Hepatocyte (in vitro differentiated cells): Measurements from ENCODE around the gene MME. TPM values are rescaled to one million over a fixed set of nuclear protein-coding genes. Genes with fewer than 3 reads are reported as not detected.

Experiments used
- DNase-seq: peaks from one replicate; pipeline ENCODE4 v3.0.0-alpha.2; 2016; ENCODE audit warnings: low spot score
- H2AFZ ChIP-seq: fragments of 200-600 bp; sonication (generic); 2 replicates; pipeline ENCODE4 v1.6.0; 2016; ENCODE audit warnings: antibody characterized with exemption, mild to moderate bottlenecking
- H3K27ac ChIP-seq: fragments of 200-600 bp; sonication (generic); 2 replicates; pipeline ENCODE4 v1.5.1; 2016; ENCODE audit warnings: mild to moderate bottlenecking
- H3K27me3 ChIP-seq: fragments of 200-600 bp; sonication (generic); 2 replicates; pipeline ENCODE4 v1.6.1; 2016
- H3K36me3 ChIP-seq: fragments of 200-600 bp; sonication (generic); replicated peaks from 2 replicates; pipeline ENCODE4 v1.5.1; 2016; ENCODE audit warnings: low read depth; ENCODE audit not compliant: insufficient read depth
- H3K4me1 ChIP-seq: fragments of 200-600 bp; sonication (generic); 2 replicates; pipeline ENCODE4 v1.5.1; 2016; ENCODE audit warnings: mild to moderate bottlenecking, moderate library complexity; ENCODE audit not compliant: insufficient read depth
- H3K4me2 ChIP-seq: fragments of 200-600 bp; sonication (generic); 2 replicates; pipeline ENCODE4 v1.6.0; 2016
- H3K4me3 ChIP-seq: fragments of 200-600 bp; sonication (generic); 2 replicates; pipeline ENCODE4 v1.5.1; 2016; ENCODE audit warnings: mild to moderate bottlenecking
- H3K79me2 ChIP-seq: fragments of 200-600 bp; sonication (generic); 2 replicates; pipeline ENCODE4 v1.6.0; 2017; ENCODE audit warnings: mild to moderate bottlenecking
- H3K9me2 ChIP-seq: fragments of 200-600 bp; sonication (generic); replicated peaks from 2 replicates; pipeline ENCODE4 v1.6.0; 2017; ENCODE audit warnings: mild to moderate bottlenecking; ENCODE audit not compliant: insufficient read depth
- H3K9me3 ChIP-seq: fragments of 200-600 bp; sonication (generic); 2 replicates; pipeline ENCODE4 v1.5.1; 2016; ENCODE audit warnings: low read depth, mild to moderate bottlenecking
- H4K20me1 ChIP-seq: fragments of 200-600 bp; sonication (generic); 2 replicates; pipeline ENCODE4 v1.6.0; 2016; ENCODE audit warnings: mild to moderate bottlenecking; ENCODE audit not compliant: insufficient read depth, poor library complexity, severe bottlenecking
- CTCF ChIP-seq: fragments of 200-600 bp; sonication (generic); IDR thresholded peaks from 2 replicates; pipeline ENCODE4 v1.5.1; 2016; ENCODE audit warnings: antibody characterized with exemption, mild to moderate bottlenecking; ENCODE audit not compliant: poor library complexity
- EZH2 ChIP-seq: fragments of 200-600 bp; sonication (generic); IDR thresholded peaks from 2 replicates; pipeline ENCODE4 v1.6.1; 2016; ENCODE audit warnings: antibody characterized with exemption, mild to moderate bottlenecking, borderline replicate concordance
- EZH2phosphoT487 ChIP-seq: fragments of 200-600 bp; sonication (generic); IDR thresholded peaks from one replicate; pipeline ENCODE4 v1.6.1; 2018; ENCODE audit warnings: antibody characterized with exemption, mild to moderate bottlenecking, low read depth, moderate library complexity; ENCODE audit not compliant: unreplicated experiment, severe bottlenecking
- WGBS: methylation state at CpG from one replicate; pipeline ENCODE4 v1.1.6; 2016; ENCODE audit warnings: low lambda C conversion rate; ENCODE audit errors: missing lambda C conversion rate; 5-methylcytosine and 5-hydroxymethylcytosine counted together
- polyA plus RNA-seq: library from polyadenylated mRNA; unstranded; fragments of >200 nt; fragmentation: Nextera tagmentation; extraction: Ambion mirVana; gene quantifications from 2 replicates; pipeline ENCODE4 v1.2.1, GENCODE V29; 2016
- total RNA-seq: library from RNA; depleted of rRNA; stranded (reverse); fragments of >200 nt; gene quantifications from 2 replicates; pipeline ENCODE4 v1.2.3, GENCODE V29; 2014

MME gene
- total and polyA plus RNA-seq, 2 experiments from 2014 or later: 135 to 250 TPM

- no peak for DNase-seq
- Histone ChIP-seq H3K4me2 (no peak overlapping the region), H3K79me2 (no peaks in the 10 kb centered on the region), H3K27ac (no peak overlapping the region), H3K4me3 (no peak overlapping the region), H3K36me3 (no peaks in the 10 kb centered on the region), H3K9me3 (no peaks in the 10 kb centered on the region), H2AFZ (no peak overlapping the region), H3K27me3 (no peaks in the 10 kb centered on the region), H3K4me1 (no peaks in the 10 kb centered on the region), H3K9me2 (no peaks in the 10 kb centered on the region), H4K20me1 (no peaks in the 10 kb centered on the region)
- TF ChIP-seq EZH2phosphoT487: no peak
- TF ChIP-seq CTCF: no peak
- TF ChIP-seq EZH2: no peak
- WGBS: 91% methylated on average over 2 of the region's 2 CpGs
These were observed 89.1 kb downstream of the MME start for GRCh38 chr3:155169197-155169596.

GRCh38 chr3:155173771-155174170 lies 93.7 kb downstream of the MME start:
- H3K4me2 ChIP-seq: no peak overlapping the region
- H3K27me3 ChIP-seq: no peaks in the 10 kb centered on the region
- no peaks in the 10 kb centered on the region for H3K79me2 ChIP-seq
- no peaks in the 10 kb centered on the region for H3K9me3 ChIP-seq
- H4K20me1 ChIP-seq: no peaks in the 10 kb centered on the region
- 96% methylated on average over 1 of the region's 1 CpG for WGBS
- no peaks in the 10 kb centered on the region for H3K9me2 ChIP-seq
- H3K36me3 ChIP-seq: no peaks in the 10 kb centered on the region
- H3K4me3 ChIP-seq: no peak overlapping the region
- TF ChIP-seq EZH2: no peak
- TF ChIP-seq EZH2phosphoT487: no peak
- TF ChIP-seq CTCF: no peak
- no peaks in the 10 kb centered on the region for H3K4me1 ChIP-seq
- H2AFZ ChIP-seq: no peak overlapping the region
- DNase-seq: no peak
- H3K27ac ChIP-seq: no peak overlapping the region

GRCh38 chr3:155178810-155179436 lies 98.8 kb downstream of the MME start:
- Histone ChIP-seq H3K9me3 (no peaks in the 10 kb centered on the region), H3K36me3 (no peaks in the 10 kb centered on the region), H3K9me2 (no peaks in the 10 kb centered on the region), H3K79me2 (no peaks in the 10 kb centered on the region), H3K27me3 (no peaks in the 10 kb centered on the region), H3K4me2 (no peak overlapping the region), H3K4me1 (no peaks in the 10 kb centered on the region), H3K4me3 (no peak overlapping the region), H2AFZ (no peak overlapping the region), H3K27ac (no peak overlapping the region), H4K20me1 (no peaks in the 10 kb centered on the region)
- TF ChIP-seq EZH2 (no peak), CTCF (no peak), EZH2phosphoT487 (no peak)
- WGBS: 87% methylated on average over 3 of the region's 3 CpGs
- no peak for DNase-seq

GRCh38 chr3:155179437-155179827 lies 99.3 kb downstream of the MME start:
- 66% methylated on average over 2 of the region's 2 CpGs for WGBS
- DNase-seq: no peak
- Histone ChIP-seq H2AFZ (no peak overlapping the region), H3K4me2 (no peak overlapping the region), H4K20me1 (no peaks in the 10 kb centered on the region), H3K4me1 (no peaks in the 10 kb centered on the region), H3K9me3 (no peaks in the 10 kb centered on the region), H3K27ac (no peak overlapping the region), H3K4me3 (no peak overlapping the region), H3K9me2 (no peaks in the 10 kb centered on the region), H3K79me2 (no peaks in the 10 kb centered on the region), H3K36me3 (no peaks in the 10 kb centered on the region), H3K27me3 (no peaks in the 10 kb centered on the region)
- TF ChIP-seq EZH2: no peak
- TF ChIP-seq CTCF: no peak
- TF ChIP-seq EZH2phosphoT487: no peak
